ELF-1 (cell line): ENCODE data around the gene FOXR1.
A peak's percentile ranks its signal among the peaks of the same experiment; 100 is the strongest.
"Not testable (repeated sequence)": the region's sequence is repeated elsewhere in the genome, so short reads cannot be mapped to it uniquely, and the experiment has no call there.

ENCODE experiments used
- DNase-seq: peaks from one replicate; pipeline ENCODE4 v3.0.0-alpha.2; 2016; ENCODE audit warnings: low read depth, low spot score

FOXR1 gene

DNA sequence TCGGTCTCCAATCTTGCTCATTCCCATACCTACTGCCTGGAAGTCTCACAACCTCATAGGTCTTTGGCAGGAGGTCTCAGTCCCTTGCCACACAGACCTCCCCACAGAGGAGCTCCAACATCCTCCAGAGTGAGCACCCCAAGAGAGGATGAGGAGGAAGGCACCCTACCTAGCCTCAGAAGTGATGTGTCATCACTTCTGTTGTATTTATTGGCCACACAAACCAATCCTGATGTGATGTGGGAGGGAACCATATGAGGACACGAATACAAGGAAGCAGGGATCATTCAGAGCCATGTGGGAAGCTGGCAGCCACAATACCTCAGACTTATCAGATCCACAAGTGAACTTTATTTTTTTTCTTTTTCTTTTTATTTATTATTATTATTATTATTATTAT is 24.5 kb upstream of the FOXR1 start:
- no peak for DNase-seq

DNA sequence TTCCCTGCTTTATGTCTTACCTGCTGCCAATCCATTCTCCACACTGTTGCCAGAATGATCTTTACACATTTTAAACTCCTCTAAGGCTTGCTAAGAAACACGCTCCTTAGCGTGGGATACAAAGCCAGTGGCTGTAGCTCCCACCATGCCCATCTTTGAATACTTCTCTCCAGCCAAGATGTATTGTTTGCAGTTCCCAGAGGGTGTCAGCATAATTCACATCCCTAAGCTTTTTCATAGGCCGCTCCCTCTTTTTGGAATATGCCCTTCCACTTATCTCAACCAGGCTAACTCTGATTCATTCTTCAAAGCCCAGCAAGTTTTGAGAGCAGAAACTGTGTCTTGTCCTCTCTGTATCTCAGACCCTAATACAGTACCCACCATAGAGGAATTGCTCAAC is 23.6 kb upstream of the FOXR1 start:
- no peak for DNase-seq

DNA sequence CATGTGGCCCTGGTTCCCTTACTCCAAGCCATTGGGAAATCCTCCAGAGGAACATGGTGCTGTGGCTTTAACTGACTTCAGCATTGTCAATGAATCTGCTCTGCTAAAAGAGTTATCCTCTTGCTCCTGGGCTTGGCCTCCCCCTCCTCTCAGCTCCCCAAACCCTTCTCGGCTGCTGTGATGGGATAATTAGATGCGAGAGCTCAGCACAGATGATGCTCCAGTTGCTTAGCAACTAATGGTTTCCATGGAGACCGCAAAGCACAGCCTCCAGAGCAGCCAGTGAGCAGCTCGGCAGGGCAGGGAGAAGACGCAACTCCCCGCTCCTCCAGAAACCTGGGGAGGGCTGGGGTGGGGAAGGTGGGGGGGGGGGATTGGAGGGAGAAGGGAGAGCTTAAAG is 18.3 kb upstream of the FOXR1 start:
- DNase-seq, result peak; percentile 71

DNA sequence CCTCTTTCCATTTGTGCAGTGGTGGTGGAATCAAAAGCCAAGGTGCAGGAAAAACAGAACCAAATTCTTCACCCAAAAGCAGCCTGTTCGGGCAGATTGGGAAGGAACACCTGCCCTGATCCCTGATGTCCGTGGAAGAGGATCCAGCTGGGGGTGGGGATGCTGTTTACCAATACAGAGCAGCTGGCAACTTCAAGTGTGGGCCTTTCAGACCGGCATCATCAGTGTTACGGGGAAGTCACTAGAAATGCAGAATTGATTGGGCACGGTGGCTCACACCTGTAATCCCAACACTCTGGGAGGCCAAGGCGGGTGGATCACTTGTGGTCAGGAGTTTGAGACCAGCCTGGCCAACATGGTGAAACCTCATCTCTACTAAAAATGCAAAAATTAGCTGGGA is 17.6 kb upstream of the FOXR1 start:
- not testable (repeated sequence) for DNase-seq

DNA sequence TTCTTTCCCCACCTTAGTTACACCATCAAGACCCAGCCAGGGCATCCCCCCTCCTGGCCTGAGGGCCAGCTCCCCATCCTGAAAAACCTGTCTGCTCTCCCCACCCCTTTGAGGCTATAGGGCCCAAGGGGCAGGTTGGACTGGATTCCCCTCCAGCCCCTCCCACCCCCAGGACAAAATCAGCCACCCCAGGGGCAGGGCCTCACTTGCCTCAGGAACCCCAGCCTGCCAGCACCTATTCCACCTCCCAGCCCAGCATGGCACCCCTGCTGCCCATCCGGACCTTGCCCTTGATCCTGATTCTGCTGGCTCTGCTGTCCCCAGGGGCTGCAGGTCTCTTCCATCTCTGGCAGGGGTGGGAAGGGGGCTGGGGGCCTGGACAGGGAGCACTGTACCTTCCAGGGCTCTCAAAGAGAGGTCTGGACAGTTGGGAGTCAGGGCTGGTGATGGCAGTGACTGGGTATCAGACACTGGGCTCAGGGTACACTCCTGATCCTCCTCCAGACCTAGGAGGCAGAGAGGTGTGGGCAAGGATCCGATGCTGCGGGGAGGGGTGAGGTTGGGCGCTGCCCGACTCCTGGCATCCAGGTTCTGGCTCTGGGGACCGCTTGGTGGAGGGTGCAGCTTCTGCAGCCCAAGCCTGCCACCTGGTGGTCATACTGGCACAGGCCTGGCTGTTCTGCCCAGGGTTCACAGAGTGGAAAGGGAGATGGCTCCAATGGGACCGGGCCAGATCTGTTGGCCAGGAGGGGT is 15.3 kb upstream of the FOXR1 start, which contains the start of gene UPK2:
UPK2 (plus strand) TSS at position 205 of the 753 bp plus-strand sequence; CDS start at position 258, 53 bp downstream.
- peak; percentile 94 for DNase-seq

DNA sequence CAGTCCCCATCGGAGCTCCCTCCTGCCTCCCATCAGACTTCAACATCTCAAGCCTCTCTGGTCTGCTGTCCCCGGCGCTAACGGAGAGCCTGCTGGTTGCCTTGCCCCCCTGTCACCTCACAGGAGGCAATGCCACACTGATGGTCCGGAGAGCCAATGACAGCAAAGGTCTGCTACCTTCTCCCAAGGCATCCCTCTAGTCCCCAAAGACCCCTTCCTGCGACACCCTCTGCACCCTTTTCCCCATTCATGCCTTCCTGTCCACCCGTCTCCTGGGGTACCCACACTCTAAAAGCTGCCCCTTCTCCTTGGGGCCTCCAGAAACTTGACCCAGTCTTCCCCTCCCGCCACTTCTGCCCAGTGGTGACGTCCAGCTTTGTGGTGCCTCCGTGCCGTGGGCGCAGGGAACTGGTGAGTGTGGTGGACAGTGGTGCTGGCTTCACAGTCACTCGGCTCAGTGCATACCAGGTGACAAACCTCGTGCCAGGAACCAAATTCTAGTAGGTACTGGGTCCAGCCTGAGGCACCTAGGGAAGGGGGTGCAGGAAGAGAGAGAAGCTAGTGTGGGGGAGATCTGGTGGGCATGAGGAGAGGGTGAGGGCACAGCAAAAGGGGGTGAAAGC is 14.6 kb upstream of the FOXR1 start:
- DNase-seq, result no peak

DNA sequence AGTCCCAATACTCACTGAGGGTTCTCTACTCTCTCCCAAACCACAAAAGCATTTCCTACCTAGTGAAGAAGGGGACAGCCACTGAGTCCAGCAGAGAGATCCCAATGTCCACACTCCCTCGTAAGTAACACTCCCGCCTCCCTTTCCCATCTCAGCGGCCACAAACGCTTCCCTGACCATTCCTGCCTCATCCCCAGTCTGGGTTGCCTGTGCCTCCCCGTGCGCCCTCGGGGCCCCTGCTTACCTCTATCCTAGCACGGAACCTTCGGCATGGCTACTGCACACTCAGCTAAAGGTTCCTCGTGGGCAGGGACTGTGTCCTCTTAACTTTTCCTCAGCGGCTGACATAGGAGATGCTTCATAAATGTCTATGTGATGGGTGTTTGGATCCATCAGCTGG is 14.0 kb upstream of the FOXR1 start:
- no peak for DNase-seq

DNA sequence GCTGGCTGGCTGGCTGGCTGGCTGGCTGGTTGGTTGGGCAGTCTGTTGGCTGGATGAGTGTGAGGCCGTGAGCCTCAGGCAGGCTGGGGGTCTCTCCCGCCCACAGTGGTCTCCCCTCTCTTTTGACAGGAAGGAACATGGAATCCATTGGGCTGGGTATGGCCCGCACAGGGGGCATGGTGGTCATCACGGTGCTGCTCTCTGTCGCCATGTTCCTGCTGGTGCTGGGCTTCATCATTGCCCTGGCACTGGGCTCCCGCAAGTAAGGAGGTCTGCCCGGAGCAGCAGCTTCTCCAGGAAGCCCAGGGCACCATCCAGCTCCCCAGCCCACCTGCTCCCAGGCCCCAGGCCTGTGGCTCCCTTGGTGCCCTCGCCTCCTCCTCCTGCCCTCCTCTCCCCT is 13.6 kb upstream of the FOXR1 start:
- DNase-seq, result no peak

DNA sequence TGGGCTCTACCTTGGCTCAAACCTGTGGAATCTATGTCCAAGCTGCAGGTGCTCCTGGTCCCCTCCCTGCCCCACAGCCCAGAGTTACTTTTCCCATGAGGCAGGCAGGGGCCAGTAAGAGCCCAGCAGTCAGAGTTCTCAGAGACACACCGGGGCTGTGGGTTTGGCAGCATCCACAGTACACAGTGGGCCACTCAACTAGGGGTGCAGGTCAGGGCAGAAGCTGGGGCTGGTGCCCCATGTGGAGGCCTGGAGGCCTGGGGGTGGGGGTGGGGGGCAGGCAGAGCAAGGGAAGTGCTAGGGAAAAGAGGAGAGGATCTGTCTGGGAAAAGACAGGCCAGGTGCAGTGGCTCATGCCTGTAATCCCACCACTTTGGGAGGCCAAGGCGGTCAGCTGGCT is 13.0 kb upstream of the FOXR1 start:
- DNase-seq, result no peak

DNA sequence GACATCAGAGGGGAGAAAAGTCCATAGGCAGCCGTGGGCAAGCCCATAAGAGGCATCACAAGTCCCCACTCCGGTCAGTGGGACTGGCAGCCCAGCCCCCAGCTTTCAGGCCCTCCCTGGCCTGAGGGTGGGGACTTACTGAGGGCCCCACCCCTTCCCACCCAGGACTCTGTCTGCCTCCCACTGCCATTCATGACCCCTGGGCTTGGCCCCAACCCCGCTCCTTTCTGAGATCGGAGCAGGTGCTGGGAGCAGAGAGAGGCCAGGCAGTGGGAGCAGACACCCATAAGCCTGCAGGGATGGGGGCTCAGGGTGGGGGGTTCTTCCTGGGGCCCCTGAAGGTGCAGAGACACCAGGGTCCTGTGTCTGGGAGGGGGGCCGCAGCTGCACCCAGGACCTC is 10.4 kb upstream of the FOXR1 start:
- no peak for DNase-seq

DNA sequence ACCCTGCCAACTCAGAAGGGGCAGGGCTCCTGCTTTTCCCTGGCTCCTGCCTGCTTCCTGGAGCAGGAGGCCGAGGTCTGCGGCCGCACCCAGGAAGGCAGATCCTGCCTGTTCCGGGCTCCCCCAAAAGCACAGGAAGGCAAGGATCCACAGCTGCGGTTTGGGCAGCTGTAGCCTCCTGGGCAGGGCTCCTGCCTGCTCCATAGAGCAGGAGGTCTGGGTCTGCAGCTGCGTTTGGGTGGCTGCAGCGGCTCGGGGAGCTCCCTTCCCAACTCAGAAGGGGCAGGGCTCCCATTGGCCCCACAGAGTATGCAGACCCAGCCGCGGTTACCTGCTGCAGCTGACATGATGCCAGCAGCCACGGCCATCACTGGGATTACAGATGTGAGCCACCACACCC is 10.0 kb upstream of the FOXR1 start:
- DNase-seq, result no peak

DNA sequence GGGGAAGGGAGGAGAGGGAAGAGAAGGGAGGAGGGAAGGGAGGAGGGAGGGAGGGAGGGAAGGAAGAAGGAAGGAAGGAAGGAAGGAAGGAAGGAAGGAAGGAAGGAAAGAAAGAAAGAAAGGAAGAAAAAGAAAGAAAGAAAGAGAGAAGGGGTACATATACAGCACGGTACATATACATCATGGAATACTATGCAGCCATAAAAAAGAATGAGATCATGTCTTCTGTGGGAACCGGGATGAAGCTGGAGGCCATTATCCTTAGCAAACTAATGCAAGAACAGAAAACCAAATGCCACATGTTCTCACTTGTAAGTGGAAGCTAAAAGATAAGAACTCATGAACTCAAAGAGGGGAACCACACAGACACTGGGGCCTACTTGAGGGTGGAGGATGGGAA is 2.1 kb upstream of the FOXR1 start:
- not testable (repeated sequence) for DNase-seq

DNA sequence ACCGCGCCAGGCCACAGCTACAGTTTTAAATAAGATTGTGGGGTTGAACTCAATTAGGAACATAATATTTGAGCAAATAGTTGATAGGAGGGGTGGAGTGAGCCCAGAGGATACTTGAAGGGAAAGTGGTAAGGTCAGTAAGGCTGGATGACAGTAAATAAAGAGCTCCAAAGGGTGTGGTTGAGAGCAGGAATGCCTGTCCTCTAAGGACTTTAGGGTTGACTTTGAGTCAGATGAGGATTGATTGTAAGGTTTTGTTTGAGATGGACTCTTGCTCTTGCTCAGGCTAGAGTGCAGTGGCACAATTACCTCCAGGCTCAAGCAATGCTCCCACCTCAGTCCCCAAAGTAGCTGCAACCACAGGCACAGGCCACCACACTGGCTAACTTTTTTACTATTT is 2.4 kb downstream of the FOXR1 start:
- DNase-seq, result no peak

DNA sequence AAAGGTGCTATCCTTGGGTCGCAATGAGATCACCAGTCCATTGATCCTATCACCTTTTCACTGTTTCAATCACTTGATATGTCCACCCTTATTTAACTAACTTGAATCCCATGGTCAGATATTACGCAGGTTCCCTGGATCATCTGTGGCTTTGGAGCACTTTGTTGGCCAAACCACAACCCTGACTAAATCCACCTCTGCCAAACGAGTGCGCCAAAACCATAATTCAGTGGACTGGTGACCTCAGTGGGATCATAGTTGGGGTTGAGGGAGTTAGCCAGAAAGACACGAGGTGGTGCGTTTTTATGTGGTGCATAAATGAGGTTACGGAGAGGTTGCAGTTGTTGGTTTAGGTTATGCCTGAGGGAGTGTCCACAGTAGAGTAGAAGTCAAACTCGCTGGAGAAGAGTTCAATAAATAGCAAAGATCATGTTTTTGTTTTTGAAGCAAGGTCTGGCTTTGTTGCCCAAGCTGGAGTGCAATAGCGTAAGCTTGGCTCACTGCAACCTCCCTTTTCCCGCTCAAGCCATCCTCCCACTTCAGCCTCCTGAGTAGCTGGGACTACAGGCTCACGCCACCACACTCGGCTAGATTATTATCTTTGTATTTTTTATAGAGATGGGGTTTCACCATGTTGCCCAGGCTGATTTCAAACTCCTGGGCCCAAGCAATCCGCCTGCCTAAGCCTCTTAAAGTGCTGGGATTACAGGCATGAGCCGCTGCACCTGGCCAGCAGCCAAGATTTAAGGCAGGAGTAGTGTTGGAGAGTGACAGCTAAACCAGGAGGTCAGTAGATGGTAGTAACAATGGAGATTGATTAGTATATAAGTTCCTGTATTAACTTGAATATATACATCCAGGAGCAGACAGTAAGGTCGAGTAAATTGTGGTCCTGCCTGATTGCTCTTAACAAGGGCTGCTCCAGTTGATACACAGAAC is 4.5 kb downstream of the FOXR1 start:
- no peak for DNase-seq

DNA sequence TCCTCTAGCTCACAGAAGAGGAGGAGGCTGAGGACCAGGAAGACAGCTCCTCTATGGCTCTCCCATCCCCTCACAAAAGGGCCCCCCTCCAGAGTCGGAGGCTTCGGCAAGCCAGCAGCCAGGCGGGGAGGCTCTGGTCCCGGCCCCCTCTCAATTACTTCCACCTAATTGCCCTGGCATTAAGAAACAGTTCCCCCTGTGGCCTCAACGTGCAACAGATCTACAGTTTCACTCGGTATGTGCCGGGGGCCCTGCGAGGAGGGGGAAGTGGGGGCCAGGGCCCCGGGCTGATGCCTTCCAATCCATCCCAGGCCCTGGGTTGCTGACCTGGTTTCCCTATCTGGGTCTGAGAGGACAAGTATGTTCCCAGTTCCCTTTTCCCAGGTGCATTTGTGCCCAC is 7.9 kb downstream of the FOXR1 start:
- peak; percentile 23 for DNase-seq

DNA sequence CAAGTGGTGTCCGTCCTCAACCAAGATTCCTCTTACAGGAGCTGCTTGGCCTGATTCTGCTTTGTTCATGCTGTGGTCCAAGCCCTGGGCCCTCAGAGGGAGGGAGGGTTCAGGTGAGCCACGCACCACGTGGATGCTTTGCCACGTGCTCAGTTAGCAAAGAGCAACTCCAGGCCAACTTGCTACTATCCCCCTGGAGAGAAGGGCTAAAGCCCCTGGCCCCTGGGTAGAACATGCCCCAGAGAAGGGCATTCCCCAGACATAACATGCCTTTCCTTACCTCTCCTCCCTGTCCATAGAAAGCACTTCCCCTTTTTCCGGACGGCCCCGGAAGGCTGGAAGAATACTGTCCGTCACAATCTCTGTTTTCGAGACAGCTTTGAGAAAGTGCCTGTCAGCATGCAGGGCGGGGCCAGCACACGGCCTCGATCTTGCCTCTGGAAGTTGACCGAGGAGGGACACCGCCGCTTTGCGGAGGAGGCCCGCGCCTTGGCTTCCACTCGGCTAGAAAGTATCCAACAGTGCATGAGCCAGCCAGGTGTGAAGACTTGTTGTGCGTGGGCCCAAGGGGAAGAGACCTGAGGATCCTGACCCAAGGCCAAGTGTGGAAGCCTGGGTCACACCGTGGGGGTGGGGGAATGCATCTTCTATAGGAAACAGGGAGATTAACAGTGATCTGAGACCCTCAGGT is 8.8 kb downstream of the FOXR1 start:
- DNase-seq, result peak; percentile 73

DNA sequence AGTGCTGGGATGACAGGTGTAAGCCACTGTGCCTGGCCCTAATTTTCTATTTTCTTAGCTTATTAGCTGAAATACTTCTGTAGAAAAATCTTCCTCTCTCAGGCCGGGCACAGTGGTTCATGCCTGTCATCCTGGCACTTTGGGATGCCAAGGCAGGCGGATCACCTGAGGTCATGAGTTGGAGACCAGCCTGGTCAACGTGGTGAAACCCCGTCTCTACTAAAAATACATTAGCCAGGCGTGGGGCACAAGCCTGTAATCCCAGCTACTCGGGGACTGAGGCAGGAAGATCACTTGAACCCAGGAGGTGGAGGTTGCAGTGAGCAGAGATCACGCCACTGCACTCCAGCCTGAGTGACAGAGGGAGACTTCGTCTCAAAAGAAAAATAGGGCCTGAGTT is 12.8 kb downstream of the FOXR1 start:
- DNase-seq, result not testable (repeated sequence)

DNA sequence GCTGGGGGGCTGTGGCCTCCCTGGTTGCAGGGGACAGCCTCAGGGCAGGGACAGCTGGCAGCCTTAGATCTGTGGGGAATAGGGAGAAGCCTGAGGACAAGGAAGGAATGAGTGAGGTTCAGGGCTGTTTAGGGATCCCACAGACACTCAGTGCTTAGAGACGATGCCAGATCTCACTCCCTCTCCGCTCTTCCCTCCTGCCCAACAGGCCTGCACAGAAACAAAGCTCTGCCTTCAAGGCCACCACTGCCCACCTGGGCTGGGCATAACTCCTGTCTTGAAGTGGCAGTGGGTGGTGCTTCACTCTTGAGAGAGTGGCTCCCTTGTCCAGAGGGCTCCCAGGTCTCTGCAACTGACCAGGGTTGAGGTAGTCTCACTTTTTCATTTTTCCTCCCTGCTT is 13.3 kb downstream of the FOXR1 start:
- peak; percentile 36 for DNase-seq

DNA sequence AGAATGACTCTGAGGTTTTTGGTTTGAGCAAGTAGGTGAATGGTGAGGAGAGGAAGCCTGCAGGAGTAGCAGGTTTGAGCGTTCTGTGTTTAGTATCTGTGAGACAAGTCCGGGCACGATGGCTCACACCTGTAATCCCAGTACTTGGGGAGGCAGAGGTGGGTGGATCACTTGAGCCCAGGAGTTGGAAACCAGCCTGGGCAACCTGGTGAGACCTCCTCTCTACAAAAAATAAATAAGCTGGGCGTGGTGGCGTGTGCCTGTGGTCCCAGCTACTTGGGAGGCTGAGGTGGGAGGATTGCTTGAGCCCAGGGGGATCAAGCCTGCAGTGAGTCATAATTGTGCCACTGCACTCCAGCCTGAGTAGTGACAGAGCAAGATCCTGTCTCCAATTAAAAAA is 16.7 kb downstream of the FOXR1 start:
- no peak for DNase-seq

DNA sequence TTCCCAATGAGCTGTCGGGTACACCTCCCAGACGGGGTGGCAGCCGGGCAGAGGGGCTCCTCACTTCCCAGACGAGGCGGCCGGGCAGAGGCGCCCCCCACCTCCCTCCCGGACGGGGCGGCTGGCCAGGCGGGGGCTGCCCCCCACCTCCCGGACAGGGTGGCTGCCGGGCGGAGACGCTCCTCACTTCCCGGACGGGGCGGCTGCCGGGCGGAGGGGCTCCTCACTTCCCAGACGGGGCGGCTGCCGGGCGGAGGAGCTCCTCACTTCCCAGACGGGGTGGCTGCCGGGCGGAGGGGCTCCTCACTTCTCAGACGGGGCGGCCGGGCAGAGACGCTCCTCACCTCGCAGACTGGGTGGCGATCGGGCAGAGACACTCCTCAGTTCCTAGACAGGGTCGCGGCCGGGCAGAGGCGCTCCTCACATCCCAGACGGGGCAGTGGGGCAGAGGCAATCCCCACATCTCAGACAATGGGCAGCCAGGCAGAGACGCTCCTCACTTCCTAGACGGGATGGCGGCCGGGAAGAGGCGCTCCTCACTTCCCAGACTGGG is 20.0 kb downstream of the FOXR1 start:
- DNase-seq, result not testable (repeated sequence)

DNA sequence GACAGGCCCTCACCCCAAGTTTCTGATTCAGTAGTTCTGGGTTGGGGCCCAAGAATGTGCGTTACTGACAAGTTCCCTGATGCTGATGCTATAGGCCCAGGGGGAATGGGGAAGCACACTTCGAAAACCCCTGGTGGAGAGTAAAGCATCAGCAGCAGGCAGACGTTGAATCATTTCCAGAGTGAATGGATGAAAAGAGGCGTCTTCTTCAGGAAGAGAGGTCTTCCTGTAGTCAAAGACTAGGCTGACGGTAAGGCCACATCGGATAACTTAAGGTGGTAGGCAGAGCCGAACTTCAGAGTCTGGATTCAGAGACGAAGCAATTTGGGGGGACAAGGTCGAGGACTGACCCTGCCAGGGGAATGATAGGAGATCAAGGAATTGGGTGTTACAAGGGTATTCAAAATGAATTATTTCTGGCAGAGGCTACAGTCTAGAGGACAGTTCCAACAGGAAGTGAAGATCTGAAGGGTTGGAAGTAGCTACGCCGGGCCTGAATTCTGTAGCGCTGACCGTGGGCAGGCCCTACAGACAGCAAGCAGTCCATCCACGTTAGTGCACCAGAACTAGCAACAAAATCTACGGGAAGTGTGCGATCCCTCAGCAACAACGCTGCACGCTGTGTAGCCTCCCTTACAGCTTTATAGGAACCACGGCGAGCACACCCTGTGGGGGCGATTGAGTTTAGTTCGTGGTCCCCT is 25.5 kb downstream of the FOXR1 start:
- no peak for DNase-seq
